HG03378 (cell line): ENCODE data around the gene ITGBL1.

ENCODE experiments used
- ATAC-seq: cut with Tn5 transposase; IDR thresholded peaks from one replicate; pipeline ENCODE4 v1.9.1; 2021; ENCODE audit warnings: mild to moderate bottlenecking, moderate library complexity; ENCODE audit not compliant: unreplicated experiment

Gene ITGBL1

GRCh38 chr13:101624210-101624922 is 171.9 kb downstream of the ITGBL1 start:
- ATAC-seq: no peak

- ATAC-seq: peak; percentile 23
These were observed 172.5 kb downstream of the ITGBL1 start for GRCh38 chr13:101624981-101625380.

DNA sequence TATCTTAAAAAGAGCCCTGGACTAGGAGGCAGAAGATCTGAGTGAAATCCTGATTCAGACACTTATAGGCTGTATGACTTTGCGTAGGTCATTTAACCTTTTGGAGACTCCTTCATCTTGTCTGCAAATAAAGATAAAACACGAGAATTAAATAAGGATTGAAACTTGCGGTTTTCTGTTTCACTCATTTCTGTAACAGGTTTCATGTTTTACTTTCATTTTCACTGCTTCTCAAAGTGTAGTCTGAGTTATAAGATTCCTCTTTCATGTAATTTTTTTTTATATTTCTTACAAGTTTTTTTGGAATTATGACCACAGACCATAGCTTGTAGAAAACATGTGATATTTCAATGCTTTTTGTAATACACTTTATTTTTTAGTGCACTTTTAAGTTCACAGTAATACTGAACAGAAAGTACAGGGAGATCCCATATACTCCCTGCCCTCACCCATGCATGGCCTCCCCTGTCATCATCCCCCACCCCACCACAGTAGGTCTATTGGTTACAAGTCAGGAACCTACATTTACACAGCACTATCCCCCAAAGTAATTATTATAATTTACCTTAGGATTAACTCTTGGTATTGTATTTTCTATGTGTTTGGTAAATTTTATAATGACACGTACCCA is 174.6 kb downstream of the ITGBL1 start:
- peak; percentile 97 for ATAC-seq

GRCh38 chr13:101627556-101627943 is 175.1 kb downstream of the ITGBL1 start:
- ATAC-seq: peak; percentile 31

- no peak for ATAC-seq
These were observed 176.4 kb downstream of the ITGBL1 start for GRCh38 chr13:101628900-101629299.

DNA sequence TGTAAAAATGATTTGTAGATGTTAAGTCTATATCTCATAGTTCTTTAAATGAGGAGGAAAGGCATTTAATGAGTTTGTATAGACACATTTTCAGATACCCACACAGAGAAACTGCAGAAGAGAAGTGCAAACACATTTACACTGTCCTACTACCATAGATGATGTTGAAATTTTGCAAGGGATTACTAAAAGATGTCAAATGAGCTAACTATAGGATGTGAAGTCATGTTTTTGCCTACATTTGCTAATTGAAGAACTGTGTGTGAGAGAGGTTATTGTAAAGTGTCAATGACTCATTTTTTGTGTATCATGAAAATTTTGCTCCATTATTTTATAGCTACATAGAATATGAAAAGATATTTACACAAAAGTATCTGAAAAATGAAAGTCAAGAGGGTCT is 178.9 kb downstream of the ITGBL1 start:
- no peak for ATAC-seq

GRCh38 chr13:101634142-101634541 is 181.7 kb downstream of the ITGBL1 start:
- no peak for ATAC-seq

- ATAC-seq: no peak
These were observed 187.2 kb downstream of the ITGBL1 start for GRCh38 chr13:101639711-101640110.

GRCh38 chr13:101640788-101641400 is 188.4 kb downstream of the ITGBL1 start:
- ATAC-seq: no peak

DNA sequence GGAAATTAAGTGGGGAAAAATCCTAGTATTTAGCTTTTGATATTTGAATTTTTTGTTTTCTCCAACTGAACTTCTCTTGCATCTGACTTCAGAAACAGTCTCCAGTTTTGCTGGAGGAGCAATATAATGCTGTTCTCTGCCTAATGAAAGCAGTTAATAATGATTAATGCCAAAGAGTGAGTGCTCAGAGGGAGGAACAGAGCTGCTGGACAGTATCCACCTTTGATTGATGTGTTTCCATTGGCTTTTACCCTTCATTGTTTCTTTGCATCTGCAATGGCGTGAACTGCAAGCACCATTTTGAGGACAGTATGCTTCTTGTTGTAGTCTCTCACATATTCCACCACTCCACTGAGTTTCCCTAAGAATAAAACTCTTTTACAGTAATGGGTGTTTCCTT is 193.4 kb downstream of the ITGBL1 start:
- ATAC-seq: no peak

DNA sequence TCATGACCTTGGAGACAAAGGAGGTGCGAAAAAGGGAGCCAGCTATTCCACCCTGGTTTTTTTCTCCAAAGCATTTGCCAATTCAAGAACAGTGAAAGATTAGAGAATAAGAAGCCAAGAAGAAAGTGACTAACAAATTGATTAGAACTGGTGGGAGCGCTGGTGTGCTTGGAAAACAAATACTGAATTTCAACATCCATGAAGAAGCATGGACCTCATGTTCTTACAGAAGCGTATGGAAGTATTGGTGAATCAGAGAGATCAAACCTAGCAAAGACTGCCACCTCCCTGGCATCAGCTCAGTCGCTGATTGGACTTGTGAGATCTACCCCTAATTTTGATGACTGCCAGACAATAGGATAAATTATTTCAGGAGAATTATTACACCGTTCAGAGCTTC is 195.3 kb downstream of the ITGBL1 start:
- no peak for ATAC-seq

GRCh38 chr13:101648766-101649487 is 196.5 kb downstream of the ITGBL1 start:
- ATAC-seq: no peak

GRCh38 chr13:101649488-101650126 is 197.1 kb downstream of the ITGBL1 start:
- no peak for ATAC-seq

DNA sequence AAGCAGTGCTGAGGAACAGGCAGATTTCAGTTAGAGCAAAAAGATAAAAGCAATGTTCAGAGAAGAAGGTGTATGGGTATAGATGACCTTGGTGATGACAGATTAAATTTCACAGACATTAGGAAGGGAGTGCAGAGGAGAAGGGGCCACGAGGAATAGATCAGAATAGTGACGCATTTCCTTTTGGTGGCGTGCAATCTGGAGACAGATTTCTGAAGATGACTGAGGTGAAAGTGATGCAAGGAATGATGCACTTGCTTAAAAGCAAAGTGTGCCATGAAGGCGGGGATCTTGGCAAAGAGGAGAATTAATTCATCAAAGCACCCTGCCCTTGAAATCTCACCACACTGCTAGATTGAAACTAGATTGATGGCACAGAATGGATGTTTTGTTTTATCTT is 202.4 kb downstream of the ITGBL1 start:
- no peak for ATAC-seq

DNA sequence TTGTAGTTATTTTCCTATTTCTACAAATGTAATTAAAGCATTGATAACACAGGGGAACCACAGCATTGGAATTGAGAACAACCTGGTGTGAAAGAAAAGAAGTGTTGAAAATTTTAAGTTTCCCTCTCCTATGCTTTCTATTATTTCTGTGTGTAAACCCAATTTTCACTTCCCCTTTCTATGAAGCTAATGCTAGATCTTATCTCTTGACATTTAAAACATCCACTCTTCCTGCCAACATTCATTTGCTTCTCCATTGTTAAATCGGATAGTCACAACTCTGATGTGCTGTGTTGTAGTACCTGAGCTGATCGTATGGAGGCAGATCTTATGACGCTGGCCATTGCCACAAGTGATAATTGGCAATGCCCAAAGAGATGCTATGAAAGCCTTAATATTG is 203.0 kb downstream of the ITGBL1 start:
- peak; percentile 92 for ATAC-seq

DNA sequence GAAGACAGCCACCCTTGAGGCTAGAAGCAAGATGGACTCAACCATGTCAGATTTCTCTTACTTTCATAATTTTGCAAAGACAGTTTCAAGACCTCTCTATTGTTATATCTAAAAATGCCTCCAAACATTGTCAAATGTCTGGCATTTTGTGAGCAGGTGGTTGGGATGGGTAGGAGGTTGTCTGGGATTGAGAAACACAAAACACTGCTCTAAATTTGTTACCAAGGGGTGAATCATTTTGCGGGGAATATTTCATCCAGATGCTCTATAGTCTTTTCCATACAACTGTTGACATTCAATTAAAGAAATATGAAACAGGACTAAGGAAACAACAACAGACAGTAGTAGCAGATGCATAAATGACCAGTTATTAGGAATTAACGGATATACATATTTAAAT is 208.2 kb downstream of the ITGBL1 start:
- no peak for ATAC-seq

DNA sequence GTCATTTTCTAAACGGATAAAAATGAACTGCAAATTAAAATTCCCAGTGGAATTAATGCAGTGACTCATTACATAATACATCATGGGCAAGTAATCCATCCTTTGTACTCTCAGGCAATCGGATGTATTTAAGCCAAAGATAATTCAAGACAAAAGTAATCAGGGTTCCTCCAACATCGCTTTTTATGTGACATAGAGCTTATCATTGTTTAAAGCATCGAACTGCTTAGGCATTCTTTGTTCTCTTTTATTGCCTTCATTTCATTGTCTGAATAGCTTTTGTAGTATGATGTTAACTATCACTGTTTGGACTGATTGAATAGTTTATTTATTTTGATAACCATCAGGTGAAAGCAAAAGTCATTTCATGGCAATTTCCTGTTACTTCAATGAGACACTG is 209.4 kb downstream of the ITGBL1 start:
- ATAC-seq: no peak

DNA sequence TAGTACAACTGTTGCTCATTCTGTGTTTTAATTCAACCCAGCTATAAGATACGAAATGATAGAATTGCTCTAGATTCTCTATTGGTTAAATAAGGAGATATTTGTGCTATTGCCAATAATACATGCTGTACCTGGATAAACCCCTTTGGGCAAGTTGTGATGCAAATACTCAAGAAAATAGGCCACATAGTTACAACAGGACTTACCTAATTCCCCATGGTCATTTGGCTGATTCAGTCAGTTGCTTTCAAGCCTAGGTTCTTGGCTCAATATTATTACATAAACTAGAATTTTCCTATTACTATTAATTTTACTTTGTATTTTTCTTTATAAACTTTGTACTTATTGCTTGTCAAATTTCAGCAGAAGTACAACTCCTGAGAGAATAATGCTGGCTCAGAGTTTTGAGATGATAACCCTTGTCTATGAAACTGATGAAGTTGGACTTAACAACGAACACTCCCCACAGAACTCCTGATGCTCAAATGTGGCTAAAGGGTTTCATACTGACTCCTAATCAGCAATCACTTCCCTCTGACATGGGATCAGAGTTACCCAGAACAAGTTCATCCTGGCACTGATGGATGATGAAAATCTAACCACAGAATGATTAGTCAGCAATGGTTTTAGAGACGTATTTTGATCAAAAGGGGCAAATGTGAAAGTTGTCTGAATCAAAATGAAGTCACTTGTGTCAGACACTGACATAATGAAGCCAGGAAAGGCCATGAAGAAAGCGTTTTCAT is 221.1 kb downstream of the ITGBL1 start:
- ATAC-seq: no peak

DNA sequence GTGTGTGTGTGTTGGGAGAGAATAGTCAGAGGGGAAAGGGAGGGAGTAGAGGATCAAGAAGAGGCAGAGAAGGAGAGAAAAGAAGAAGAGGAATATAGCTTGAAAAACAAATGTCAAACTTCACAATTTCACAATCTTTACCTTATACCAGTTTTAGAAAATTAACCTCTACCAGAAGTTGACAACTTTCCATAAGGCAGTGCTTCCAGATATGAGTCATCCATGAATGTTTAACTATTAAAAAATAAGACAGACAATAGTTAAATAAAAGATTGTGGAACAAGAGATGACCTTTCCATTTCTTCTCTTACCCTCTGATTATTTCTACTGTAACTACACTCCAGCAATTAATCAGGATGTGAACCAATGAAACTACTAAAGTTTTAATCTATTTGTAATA is 229.4 kb downstream of the ITGBL1 start:
- no peak for ATAC-seq

DNA sequence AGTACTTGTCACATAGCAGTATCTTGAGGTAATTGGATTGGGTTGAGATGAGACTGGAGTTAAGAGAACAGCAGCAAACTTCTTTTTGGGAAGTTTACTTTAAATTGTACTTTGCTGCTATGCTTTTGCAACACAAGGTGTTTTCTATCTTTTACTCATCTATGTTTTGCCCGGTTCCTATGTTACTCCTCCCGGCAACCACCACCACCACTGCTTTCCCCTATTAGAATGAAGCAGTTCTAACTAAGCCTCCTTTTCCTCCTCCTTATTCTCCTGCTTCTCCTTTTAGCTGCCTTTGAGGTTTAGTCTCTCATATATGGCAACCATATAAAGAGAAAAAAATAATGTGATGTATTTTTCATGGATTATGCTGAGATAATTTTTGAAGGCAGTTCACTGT is 233.5 kb downstream of the ITGBL1 start:
- ATAC-seq: no peak

- no peak for ATAC-seq
These were observed 238.4 kb downstream of the ITGBL1 start for GRCh38 chr13:101690871-101691270.
